ENCODE data around the gene LRRC47.
"Not testable (repeated sequence)": the region's sequence is repeated elsewhere in the genome, so short reads cannot be mapped to it uniquely, and the experiment has no call there.

Gene LRRC47

GRCh38 chr1:3811595-3811911 is 15.3 kb upstream of the LRRC47 start:
- Histone ChIP-seq H3K4me3 (ENCODE audit: low read depth, low read length, poor library complexity, severe bottlenecking) (no peak overlapping the region), H2AFZ (ENCODE audit: low read length) (no peak overlapping the region)

GRCh38 chr1:3810149-3810761 is 14.0 kb upstream of the LRRC47 start:
- H3K36me3 ChIP-seq (ENCODE audit: insufficient read depth, low read length): peaks cover 13% of the 10 kb centered on the region
- H3K27me3 ChIP-seq (ENCODE audit: insufficient read depth, low read length); H3K4me2 ChIP-seq (ENCODE audit: low read length); H3K9me2 ChIP-seq (ENCODE audit: low read depth, low read length); H3K4me1 ChIP-seq (ENCODE audit: insufficient read depth, low read length, severe bottlenecking); H3K79me2 ChIP-seq (ENCODE audit: insufficient read depth, low read length); H3F3A ChIP-seq (ENCODE audit: insufficient read depth, low read length); H4K20me1 ChIP-seq (ENCODE audit: insufficient read depth, low read length); H3K9me3 ChIP-seq (ENCODE audit: low read length); H3K4me3 ChIP-seq (ENCODE audit: low read depth, low read length, poor library complexity, severe bottlenecking); H3K27ac ChIP-seq (ENCODE audit: low read depth, low read length, poor library complexity, severe bottlenecking); H2AFZ ChIP-seq (ENCODE audit: low read length); H3K9ac ChIP-seq (ENCODE audit: low read length): not testable (repeated sequence)

More at GRCh38 chr1:3811595-3811911, 15.3 kb upstream of the LRRC47 start:
- Histone ChIP-seq H3K36me3 (ENCODE audit: insufficient read depth, low read length) (peaks cover 15% of the 10 kb centered on the region), H3K9ac (ENCODE audit: low read length) (no peak overlapping the region), H4K20me1 (ENCODE audit: insufficient read depth, low read length) (no peaks in the 10 kb centered on the region), H3K27ac (ENCODE audit: low read depth, low read length, poor library complexity, severe bottlenecking) (no peak overlapping the region), H3K4me1 (ENCODE audit: insufficient read depth, low read length, severe bottlenecking) (no peaks in the 10 kb centered on the region), H3K79me2 (ENCODE audit: insufficient read depth, low read length) (no peaks in the 10 kb centered on the region), H3K9me2 (ENCODE audit: low read depth, low read length) (no peaks in the 10 kb centered on the region), H3K9me3 (ENCODE audit: low read length) (no peaks in the 10 kb centered on the region), H3K4me2 (ENCODE audit: low read length) (no peak overlapping the region), H3F3A (ENCODE audit: insufficient read depth, low read length) (no peaks in the 10 kb centered on the region), H3K27me3 (ENCODE audit: insufficient read depth, low read length) (no peaks in the 10 kb centered on the region; the same call in 1 of the 2 replicates)
- TF ChIP-seq CTCF (IDR thresholded peaks at IDR 0.05; ENCODE audit: low read length) (no peak), EZH2 (IDR thresholded peaks at IDR 0.05; ENCODE audit: borderline replicate concordance, low read length) (no peak)

GRCh38 chr1:3809680-3810079 is 13.4 kb upstream of the LRRC47 start:
- Histone ChIP-seq H3F3A (ENCODE audit: insufficient read depth, low read length) (no peaks in the 10 kb centered on the region), H3K36me3 (ENCODE audit: insufficient read depth, low read length) (peaks cover 7% of the 10 kb centered on the region; the same call in 1 of the 2 replicates), H4K20me1 (ENCODE audit: insufficient read depth, low read length) (no peaks in the 10 kb centered on the region), H3K4me2 (ENCODE audit: low read length) (no peak overlapping the region), H3K79me2 (ENCODE audit: insufficient read depth, low read length) (no peaks in the 10 kb centered on the region), H3K9ac (ENCODE audit: low read length) (no peak overlapping the region), H3K4me1 (ENCODE audit: insufficient read depth, low read length, severe bottlenecking) (no peaks in the 10 kb centered on the region), H3K27me3 (ENCODE audit: insufficient read depth, low read length) (no peaks in the 10 kb centered on the region; the same call in 1 of the 2 replicates), H3K9me3 (ENCODE audit: low read length) (no peaks in the 10 kb centered on the region), H2AFZ (ENCODE audit: low read length) (no peak overlapping the region), H3K27ac (ENCODE audit: low read depth, low read length, poor library complexity, severe bottlenecking) (no peak overlapping the region), H3K4me3 (ENCODE audit: low read depth, low read length, poor library complexity, severe bottlenecking) (no peak overlapping the region), H3K9me2 (ENCODE audit: low read depth, low read length) (no peaks in the 10 kb centered on the region)
- TF ChIP-seq EZH2 (IDR thresholded peaks at IDR 0.05; ENCODE audit: borderline replicate concordance, low read length) (no peak), CTCF (IDR thresholded peaks at IDR 0.05; ENCODE audit: low read length) (no peak)

- no peak overlapping the region for H3K27ac ChIP-seq (ENCODE audit: low read depth, low read length, poor library complexity, severe bottlenecking)
- H3K9ac ChIP-seq (ENCODE audit: low read length): no peak overlapping the region
- H3K79me2 ChIP-seq (ENCODE audit: insufficient read depth, low read length): no peaks in the 10 kb centered on the region
- H3K36me3 ChIP-seq (ENCODE audit: insufficient read depth, low read length): no peaks in the 10 kb centered on the region
- no peaks in the 10 kb centered on the region for H3F3A ChIP-seq (ENCODE audit: insufficient read depth, low read length)
- no peaks in the 10 kb centered on the region; the same call in 1 of the 2 replicates for H3K27me3 ChIP-seq (ENCODE audit: insufficient read depth, low read length)
- no peaks in the 10 kb centered on the region for H3K9me2 ChIP-seq (ENCODE audit: low read depth, low read length)
- H3K9me3 ChIP-seq (ENCODE audit: low read length): no peaks in the 10 kb centered on the region
- H3K4me1 ChIP-seq (ENCODE audit: insufficient read depth, low read length, severe bottlenecking): no peaks in the 10 kb centered on the region
- no peak for TF ChIP-seq CTCF (IDR thresholded peaks at IDR 0.05; ENCODE audit: low read length)
- no peak for TF ChIP-seq EZH2 (IDR thresholded peaks at IDR 0.05; ENCODE audit: borderline replicate concordance, low read length)
- H3K4me2 ChIP-seq (ENCODE audit: low read length): no peak overlapping the region
- H4K20me1 ChIP-seq (ENCODE audit: insufficient read depth, low read length): no peaks in the 10 kb centered on the region
- H2AFZ ChIP-seq (ENCODE audit: low read length): no peak overlapping the region
- no peak overlapping the region for H3K4me3 ChIP-seq (ENCODE audit: low read depth, low read length, poor library complexity, severe bottlenecking)
Observed at GRCh38 chr1:3807769-3808168, 11.5 kb upstream of the LRRC47 start.

All from OCI-LY1 (cell line).